Hepatocyte (in vitro differentiated cells): ENCODE measurements around the gene KAT5.

Source experiments
- CTCF ChIP-seq: fragments of 200-600 bp; sonication (generic); IDR thresholded peaks from 2 replicates; pipeline ENCODE4 v1.5.1; 2016; ENCODE audit warnings: antibody characterized with exemption, mild to moderate bottlenecking; ENCODE audit not compliant: poor library complexity
- EZH2 ChIP-seq: fragments of 200-600 bp; sonication (generic); IDR thresholded peaks from 2 replicates; pipeline ENCODE4 v1.6.1; 2016; ENCODE audit warnings: antibody characterized with exemption, mild to moderate bottlenecking, borderline replicate concordance
- EZH2phosphoT487 ChIP-seq: fragments of 200-600 bp; sonication (generic); IDR thresholded peaks from one replicate; pipeline ENCODE4 v1.6.1; 2018; ENCODE audit warnings: antibody characterized with exemption, mild to moderate bottlenecking, low read depth, moderate library complexity; ENCODE audit not compliant: unreplicated experiment, severe bottlenecking

- TF ChIP-seq CTCF = no peak
- TF ChIP-seq EZH2 = no peak
- no peak for TF ChIP-seq EZH2phosphoT487
Measured at GRCh38 chr11:65680192-65680743, 31.8 kb upstream of the KAT5 start.
